NCI-H748 (cell line): ENCODE results near the gene INSL6.
"Not testable (repeated sequence)": the region's sequence is repeated elsewhere in the genome, so short reads cannot be mapped to it uniquely, and the experiment has no call there.

ENCODE experiments used
- DNase-seq: peaks from one replicate; lab custom pipeline; 2025; ENCODE audit not compliant: unreplicated experiment; lab: John Stamatoyannopoulos, UW

The INSL6 gene

GRCh38 chr9:5185220-5185840, at the start of gene INSL6:
TSS of gene INSL6 (minus strand) at chr9:5185639. CDS start at chr9:5185602, 37 bp downstream.
- DNase-seq, result no peak

- no peak for DNase-seq
Measured at GRCh38 chr9:5231212-5231611, 45.8 kb upstream of the INSL6 start, which contains the start of gene INSL4. TSS of gene INSL4 (plus strand) at chr9:5231419. CDS start at chr9:5231524, 105 bp downstream.

GRCh38 chr9:5230554-5230953, 45.1 kb upstream of the INSL6 start:
- DNase-seq, result peak; percentile 28

- DNase-seq, result no peak
Measured at GRCh38 chr9:5205071-5205470, 19.6 kb upstream of the INSL6 start.

- DNase-seq, result no peak
Measured at GRCh38 chr9:5195463-5195862, 10.0 kb upstream of the INSL6 start.

- DNase-seq, result no peak
Measured at GRCh38 chr9:5193345-5193744, 7.9 kb upstream of the INSL6 start.

- no peak for DNase-seq
Measured at GRCh38 chr9:5191985-5192384, 6.5 kb upstream of the INSL6 start.

GRCh38 chr9:5188060-5188984, 2.9 kb upstream of the INSL6 start:
- DNase-seq, result no peak

GRCh38 chr9:5186416-5187169, 1.2 kb upstream of the INSL6 start:
- DNase-seq, result peak; percentile 66

- DNase-seq, result no peak
Measured at GRCh38 chr9:5184776-5185175, 663 bp downstream of the INSL6 start.

GRCh38 chr9:5180631-5181030, 4.8 kb downstream of the INSL6 start:
- DNase-seq, result not testable (repeated sequence)

- no peak for DNase-seq
Measured at GRCh38 chr9:5178126-5178805, 7.2 kb downstream of the INSL6 start.

- no peak for DNase-seq
Measured at GRCh38 chr9:5146241-5146640, 39.2 kb downstream of the INSL6 start.

- DNase-seq, result no peak
Measured at GRCh38 chr9:5144217-5144616, 41.2 kb downstream of the INSL6 start.

- no peak for DNase-seq
Measured at GRCh38 chr9:5140151-5140550, 45.3 kb downstream of the INSL6 start.

- DNase-seq, result no peak
Measured at GRCh38 chr9:5122516-5122915, 62.9 kb downstream of the INSL6 start.

- DNase-seq, result no peak
Measured at GRCh38 chr9:5122116-5122515, 63.3 kb downstream of the INSL6 start.

- no peak for DNase-seq
Measured at GRCh38 chr9:5113994-5114748, 71.3 kb downstream of the INSL6 start.
